Duodenal mucosa (tissue), 2 donors: ENCODE results near the gene MFSD8.

ENCODE experiments used
- H3K27ac ChIP-seq: one replicate; pipeline ENCODE4 v1.7.0; 2013; ENCODE audit warnings: low read depth, low read length
- H3K27me3 ChIP-seq, 2 donors: one replicate each; pipeline ENCODE4 v1.7.0; 2013; ENCODE audit warnings: low read length in 2 of 2, control low read depth in 1 of 2; ENCODE audit not compliant: insufficient read depth in 2 of 2, control insufficient read depth in 1 of 2
- H3K36me3 ChIP-seq, 2 donors: one replicate each; pipeline ENCODE4 v1.7.0; 2013; ENCODE audit warnings: low read length in 2 of 2, control low read depth in 1 of 2; ENCODE audit not compliant: insufficient read depth in 2 of 2, control insufficient read depth in 1 of 2
- H3K4me1 ChIP-seq, 2 donors: one replicate each; pipeline ENCODE4 v1.7.0; 2013; ENCODE audit warnings: low read length in 2 of 2, control low read depth in 1 of 2; ENCODE audit not compliant: insufficient read depth in 2 of 2, control insufficient read depth in 1 of 2
- H3K4me3 ChIP-seq, 2 donors: one replicate each; pipeline ENCODE4 v1.7.0; 2013; ENCODE audit warnings: low read length in 2 of 2, low read depth in 1 of 2
- H3K9ac ChIP-seq, 2 donors: one replicate each; pipeline ENCODE4 v1.7.0; 2013; ENCODE audit warnings: low read length in 2 of 2, low read depth in 1 of 2
- H3K9me3 ChIP-seq, 2 donors: one replicate each; pipeline ENCODE4 v1.7.0; 2013; ENCODE audit warnings: low read length in 2 of 2, control low read depth in 1 of 2; ENCODE audit not compliant: control insufficient read depth in 1 of 2

MFSD8 gene

GRCh38 chr4:127896069-127896468 is 68.9 kb downstream of the MFSD8 start:
- H3K36me3 ChIP-seq: peaks cover 0 to 15% of the 10 kb centered on the region in 2 donors

DNA sequence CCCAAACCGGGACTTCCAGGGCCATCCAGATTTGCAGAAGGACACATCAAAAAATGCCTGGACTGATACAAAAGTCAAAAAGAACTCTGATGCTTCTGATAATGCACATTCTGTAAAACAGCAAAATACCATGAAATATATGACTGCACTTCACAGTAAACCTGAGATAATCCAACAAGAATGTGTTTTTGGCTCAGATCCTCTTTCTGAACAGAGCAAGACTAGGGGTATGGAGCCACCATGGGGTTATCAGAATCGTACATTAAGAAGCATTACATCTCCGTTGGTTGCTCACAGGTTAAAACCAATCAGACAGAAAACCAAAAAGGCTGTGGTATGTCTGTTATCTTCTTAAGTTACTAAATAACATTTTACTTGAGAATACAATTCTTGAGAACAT is 75.1 kb downstream of the MFSD8 start:
- H3K9me3 ChIP-seq: no peaks in the 10 kb centered on the region
- H3K4me3 ChIP-seq: no peak overlapping the region
- H3K27ac ChIP-seq: no peak overlapping the region
- peaks cover 0 to 17% of the 10 kb centered on the region in 2 donors for H3K36me3 ChIP-seq
- H3K27me3 ChIP-seq: no peaks in the 10 kb centered on the region
- H3K4me1 ChIP-seq: no peaks in the 10 kb centered on the region
- no peak overlapping the region for H3K9ac ChIP-seq

More at GRCh38 chr4:127896069-127896468, 68.9 kb downstream of the MFSD8 start:
- no peak overlapping the region for H3K4me3 ChIP-seq
- H3K9ac ChIP-seq: no peak overlapping the region
- no peaks in the 10 kb centered on the region for H3K27me3 ChIP-seq
- no peaks in the 10 kb centered on the region for H3K9me3 ChIP-seq
- H3K4me1 ChIP-seq: no peaks in the 10 kb centered on the region
- no peak overlapping the region for H3K27ac ChIP-seq

- no peaks in the 10 kb centered on the region for H3K4me1 ChIP-seq
- no peaks in the 10 kb centered on the region for H3K27me3 ChIP-seq
- no peaks in the 10 kb centered on the region for H3K9me3 ChIP-seq
- H3K9ac ChIP-seq: no peak overlapping the region
- no peak overlapping the region for H3K4me3 ChIP-seq
- H3K36me3 ChIP-seq: peaks cover 0 to 12% of the 10 kb centered on the region in 2 donors
- H3K27ac ChIP-seq: no peak overlapping the region
Observed at GRCh38 chr4:127888559-127888958, 76.4 kb downstream of the MFSD8 start.

- Histone ChIP-seq H3K4me3 (peak overlapping the region; percentile 82 to 83), H3K9me3 (no peaks in the 10 kb centered on the region), H3K27ac (peak overlapping the region; percentile 27), H3K36me3 (peaks cover 0 to 3% of the 10 kb centered on the region in 2 donors), H3K4me1 (peaks cover 0 to 7% of the 10 kb centered on the region in 2 donors), H3K9ac (peak overlapping the region; percentile 75 to 76), H3K27me3 (no peaks in the 10 kb centered on the region)
Observed at GRCh38 chr4:127881563-127881864, 83.5 kb downstream of the MFSD8 start.

DNA sequence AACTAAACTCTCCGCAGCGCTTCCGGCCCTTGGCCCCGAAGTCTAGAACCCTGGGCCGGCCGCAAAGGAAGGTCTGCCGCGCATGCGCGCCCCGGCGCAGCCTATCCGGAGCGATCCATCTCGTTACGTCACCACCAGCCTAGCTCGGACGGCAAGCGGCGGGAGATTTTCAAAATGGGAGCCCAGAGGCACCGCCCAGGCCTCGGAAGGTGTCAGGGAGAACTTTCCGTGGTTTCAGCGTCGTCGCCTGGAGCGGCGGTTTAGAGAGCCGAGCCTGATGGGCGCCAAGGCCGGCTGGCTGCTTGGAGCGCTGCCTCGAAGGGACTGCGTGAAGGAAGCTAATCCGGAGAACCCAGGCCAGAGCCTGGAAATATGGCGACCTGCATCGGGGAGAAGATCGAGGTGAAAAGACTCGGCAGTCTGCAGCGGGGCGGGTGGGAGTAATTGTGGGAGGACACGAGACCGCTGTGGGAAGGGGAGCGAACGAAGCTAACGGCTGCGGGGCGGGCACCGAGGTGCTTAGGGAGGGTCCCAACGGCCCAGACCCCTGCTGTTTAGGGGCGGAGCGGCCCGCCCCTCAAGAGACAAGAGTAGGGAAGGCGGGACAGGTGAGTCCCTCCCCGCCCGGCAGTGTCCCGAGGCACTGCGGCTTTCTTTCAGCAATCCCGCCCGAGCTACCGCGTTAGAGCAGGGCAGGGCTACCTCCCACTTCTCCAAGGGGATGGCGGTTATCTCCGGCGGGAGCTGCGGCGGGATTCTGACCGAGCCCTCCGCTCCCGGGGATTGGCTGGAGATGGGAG is 84.0 kb downstream of the MFSD8 start, which contains the start of gene PLK4:
Gene PLK4, plus strand, starts transcription at position 131 of the 800 bp plus-strand sequence. Its CDS starts 242 bp downstream, at position 373.
- Histone ChIP-seq H3K9me3 (no peaks in the 10 kb centered on the region), H3K4me1 (peaks cover 0 to 7% of the 10 kb centered on the region in 2 donors), H3K9ac (peak within 1 kb of the TSS; percentile 75 to 76), H3K27me3 (no peaks in the 10 kb centered on the region), H3K4me3 (peak within 1 kb of the TSS; percentile 82 to 83), H3K27ac (peak within 1 kb of the TSS; percentile 61), H3K36me3 (peaks cover 0 to 3% of the 10 kb centered on the region in 2 donors)

- no peaks in the 10 kb centered on the region for H3K4me1 ChIP-seq
- H3K4me3 ChIP-seq: no peak overlapping the region
- no peaks in the 10 kb centered on the region for H3K9me3 ChIP-seq
- no peak overlapping the region for H3K9ac ChIP-seq
- H3K27ac ChIP-seq: no peak overlapping the region
- no peaks in the 10 kb centered on the region for H3K36me3 ChIP-seq
- H3K27me3 ChIP-seq: no peaks in the 10 kb centered on the region
Observed at GRCh38 chr4:127875791-127876190, 89.2 kb downstream of the MFSD8 start.

- Histone ChIP-seq H3K4me1 (no peaks in the 10 kb centered on the region), H3K27ac (no peak overlapping the region), H3K4me3 (no peak overlapping the region), H3K9ac (no peak overlapping the region), H3K9me3 (no peaks in the 10 kb centered on the region), H3K36me3 (no peaks in the 10 kb centered on the region), H3K27me3 (no peaks in the 10 kb centered on the region)
Observed at GRCh38 chr4:127870688-127871087, 94.3 kb downstream of the MFSD8 start.

- Histone ChIP-seq H3K27me3 (no peaks in the 10 kb centered on the region), H3K4me3 (no peak overlapping the region), H3K9me3 (no peaks in the 10 kb centered on the region), H3K9ac (no peak overlapping the region), H3K36me3 (no peaks in the 10 kb centered on the region), H3K4me1 (no peaks in the 10 kb centered on the region), H3K27ac (no peak overlapping the region)
Observed at GRCh38 chr4:127870281-127870680, 94.7 kb downstream of the MFSD8 start.

GRCh38 chr4:127868196-127868595 is 96.8 kb downstream of the MFSD8 start:
- H3K36me3 ChIP-seq: no peaks in the 10 kb centered on the region
- no peak overlapping the region for H3K27ac ChIP-seq
- H3K27me3 ChIP-seq: no peaks in the 10 kb centered on the region
- no peaks in the 10 kb centered on the region for H3K9me3 ChIP-seq
- H3K9ac ChIP-seq: no peak overlapping the region
- H3K4me1 ChIP-seq: no peaks in the 10 kb centered on the region
- H3K4me3 ChIP-seq: no peak overlapping the region
